K562 (cell line): ENCODE data around the gene CASP6. TPM values are rescaled to one million over a fixed set of nuclear protein-coding genes. Genes with fewer than 3 reads are reported as not detected.
A peak's percentile ranks its signal among the peaks of the same experiment; 100 is the strongest.

Experiments
- ATAC-seq: fragments of 200-7000 bp; cut with Tn5 transposase; 3 replicates; pipeline ENCODE4 v1.9.1; 2020; ENCODE audit warnings: moderate library complexity
- BruUV-seq: library from RNA; stranded (reverse); fragments of 400-500 nt; replicated peaks from 2 replicates; lab custom pipeline; 2021; lab: Mats Ljungman, UMichigan
- CTCF ChIA-PET: fragments of 300-600 bp; formaldehyde crosslinking; extraction: SDS; loops from one replicate; lab custom pipeline; 2021; ENCODE audit warnings: low intra/inter-chr PET ratio; lab: Yijun Ruan, JAX
- POLR2A ChIA-PET: fragments of 300-600, 350-650 bp; sonication (Branson Sonifier 250); formaldehyde crosslinking; extraction: SDS; loops from one replicate; lab custom pipeline; 2021; ENCODE audit warnings: antibody characterized with exemption, inconsistent platforms; lab: Yijun Ruan, JAX
- DNase-seq, 4 experiments: peaks; one replicate each; pipeline versions ENCODE4 v3.0.0 to v3.0.0-alpha.2; 2011 to 2018; ENCODE audit warnings: low spot score in 3 of 4, mixed read lengths in 3 of 4; ENCODE audit errors: extremely low read depth in 1 of 4
- FAIRE-seq: peaks from 2 replicates; lab custom pipeline; 2011; peaks lifted over from hg19 to GRCh38; lab: Jason Lieb, UNC
- H2AFZ ChIP-seq: 2 replicates; pipeline ENCODE4 v1.6.0; 2011; ENCODE audit warnings: low read depth, low read length, control low read depth, inconsistent platforms
- H3K27ac ChIP-seq: fragments of 200-600 bp; 3 replicates; pipeline ENCODE4 v1.8.0; 2011; ENCODE audit warnings: low read depth, mild to moderate bottlenecking, control low read depth, inconsistent platforms, low read length, moderate library complexity, mixed read lengths; ENCODE audit errors: extremely low read depth
- H3K27me3 ChIP-seq, 2 experiments: fragments of 300-600 bp in 1 of 2; 2 replicates in 1 of 2; 3 replicates in 1 of 2; pipeline versions ENCODE4 v1.6.0 to v1.8.0; 2011; ENCODE audit warnings: inconsistent platforms in 2 of 2, low read length in 2 of 2, mild to moderate bottlenecking in 1 of 2, mixed read lengths in 1 of 2, moderate library complexity in 1 of 2; ENCODE audit not compliant: control insufficient read depth in 2 of 2, insufficient read depth in 2 of 2
- H3K36me3 ChIP-seq: fragments of 300-600 bp; 3 replicates; pipeline ENCODE4 v1.8.0; 2011; ENCODE audit warnings: mild to moderate bottlenecking, low read length, inconsistent platforms; ENCODE audit not compliant: control insufficient read depth, insufficient read depth
- H3K4me1 ChIP-seq, 2 experiments: fragments of 200-600 bp in 1 of 2; replicated peaks in 1 of 2; 2 replicates in 1 of 2; 3 replicates in 1 of 2; pipeline versions ENCODE4 v1.5.1 to v1.8.0; 2011; ENCODE audit warnings: inconsistent platforms in 2 of 2, low read length in 2 of 2, mild to moderate bottlenecking in 1 of 2, mixed read lengths in 1 of 2, moderate library complexity in 1 of 2; ENCODE audit not compliant: control insufficient read depth in 2 of 2, insufficient read depth in 2 of 2
- H3K4me2 ChIP-seq: 2 replicates; pipeline ENCODE4 v1.6.1; 2011; ENCODE audit warnings: low read length, control low read depth, inconsistent platforms, mixed read lengths; ENCODE audit not compliant: insufficient read depth
- H3K4me3 ChIP-seq: fragments of 200-600 bp; sonication (generic), shearing (Covaris generic); 2 replicates; pipeline ENCODE4 v1.5.1; 2016; ENCODE audit warnings: control low read depth, inconsistent platforms
- H3K79me2 ChIP-seq: fragments of 200-600 bp; 3 replicates; pipeline ENCODE4 v1.8.0; 2011; ENCODE audit warnings: low read length, inconsistent platforms; ENCODE audit not compliant: control insufficient read depth, insufficient read depth
- H3K9ac ChIP-seq, 2 experiments: 2 replicates each; pipeline versions ENCODE4 v1.6.0 to v1.6.1; 2011; ENCODE audit warnings: low read depth in 2 of 2, low read length in 2 of 2, control low read depth in 1 of 2, inconsistent platforms in 1 of 2, mild to moderate bottlenecking in 1 of 2, mixed read lengths in 1 of 2; ENCODE audit not compliant: insufficient read depth in 1 of 2
- H3K9me1 ChIP-seq: one replicate; pipeline ENCODE4 v1.6.0; 2011; ENCODE audit warnings: inconsistent platforms, mild to moderate bottlenecking, low read length, moderate library complexity; ENCODE audit not compliant: control insufficient read depth, insufficient read depth
- H3K9me3 ChIP-seq: replicated peaks from 2 replicates; pipeline ENCODE4 v1.5.1; 2011; ENCODE audit warnings: low read depth, low read length, inconsistent platforms; ENCODE audit not compliant: control insufficient read depth, insufficient read depth
- H4K20me1 ChIP-seq: replicated peaks from 2 replicates; pipeline ENCODE4 v1.6.1; 2011; ENCODE audit warnings: low read length, inconsistent platforms, mixed read lengths; ENCODE audit not compliant: control insufficient read depth, insufficient read depth
- BCOR ChIP-seq: fragments of 450-650 bp; IDR thresholded peaks from 2 replicates; pipeline ENCODE4 v1.6.1; 2016
- CHD2 ChIP-seq: IDR thresholded peaks from 2 replicates; pipeline ENCODE4 v1.6.1; 2011; ENCODE audit warnings: low read depth, low read length
- EP400 ChIP-seq: fragments of 450-650 bp; IDR thresholded peaks from 2 replicates; pipeline ENCODE4 v1.6.1; 2017; ENCODE audit warnings: antibody characterized with exemption, mild to moderate bottlenecking, moderate library complexity
- FOXJ3 ChIP-seq: sonication (generic); formaldehyde crosslinking; IDR thresholded peaks from 2 replicates; pipeline ENCODE4 v1.4.0; 2020; ENCODE audit warnings: mild to moderate bottlenecking, missing genetic modification reagents
- MYC ChIP-seq, 2 experiments: fragments of 250-450 bp in 1 of 2; sonication (Bioruptor Pico) in 1 of 2; IDR thresholded peaks; 2 replicates each; pipeline versions ENCODE4 v1.5.1 to v1.6.1; 2012 to 2021; ENCODE audit warnings: low read depth in 2 of 2, borderline replicate concordance in 1 of 2, improper control_type of control experiment in 1 of 2, low read length in 1 of 2, mild to moderate bottlenecking in 1 of 2, moderate library complexity in 1 of 2
- PHF21A ChIP-seq: fragments of 450-650 bp; IDR thresholded peaks from 2 replicates; pipeline ENCODE4 v1.6.1; 2017; ENCODE audit warnings: low read depth, borderline replicate concordance
- PML ChIP-seq: IDR thresholded peaks from 2 replicates; pipeline ENCODE4 v1.6.1; 2012; ENCODE audit warnings: low read length, inconsistent platforms
- SPI1 ChIP-seq: IDR thresholded peaks from 2 replicates; pipeline ENCODE4 v1.6.1; 2011; ENCODE audit warnings: low read depth, low read length, control low read depth, borderline replicate concordance
- ZNF316 ChIP-seq: fragments of 450-650 bp; IDR thresholded peaks from 2 replicates; pipeline ENCODE4 v1.6.1; 2016
- WGBS: fragments of 100-300 bp; shearing (Covaris generic); methylation state at CpG from one replicate; pipeline ENCODE4 v1.1.6; 2016; ENCODE audit warnings: low coverage, mixed read lengths; ENCODE audit not compliant: insufficient coverage; ENCODE audit errors: missing lambda C conversion rate; 5-methylcytosine and 5-hydroxymethylcytosine counted together
- in situ Hi-C: fragments of 300-500 bp; cut with MboI; formaldehyde crosslinking; loops from 4 replicates; pipeline ENCODE4 v1.15.0; 2018; ENCODE audit warnings: inconsistent platforms, mixed read lengths
- intact Hi-C: fragments of 100-400 bp; cut with micrococcal nuclease; formaldehyde crosslinking; loops from 2 replicates; pipeline ENCODE4 v1.14.2; 2022
- polyA plus RNA-seq, 8 experiments: library from polyadenylated mRNA; depleted of rRNA in 4 of 8; stranded (reverse) in 5 of 8; unstranded in 3 of 8; fragments of >200 nt; fragmentation: Nextera tagmentation in 2 of 8; fragmentation: Illumina TruSeq in 1 of 8; extraction: Ambion mirVana in 2 of 8; extraction: Trizol in 1 of 8; gene quantifications; 2 replicates each; pipeline versions ENCODE4 v1.2.1 to v1.2.3, GENCODE V29; 2011 to 2014; ENCODE audit warnings: inconsistent platforms in 1 of 8, missing spikeins in 1 of 8
- total RNA-seq, 7 experiments: library from RNA; depleted of rRNA in 6 of 7; stranded (reverse); fragments of >200 nt in 6 of 7; fragmentation: Illumina TruSeq in 2 of 7; extraction: Trizol in 2 of 7; gene quantifications; 2 replicates each; pipeline versions ENCODE4 v1.2.1 to v1.2.3, GENCODE V29; 2011 to 2021; ENCODE audit warnings: low replicate concordance in 1 of 7

CASP6 gene
- total and polyA plus RNA-seq, 9 of the 15 experiments (the other 6 are each of a cell fraction or from before 2014, with no cell fraction given): 20.8 to 72.7 (median 39.1) TPM

- Histone ChIP-seq H4K20me1 (no peaks in the 10 kb centered on the region), H3K4me1 (no peaks in the 10 kb centered on the region), H3K4me2 (no peak overlapping the region), H3K9me1 (no peaks in the 10 kb centered on the region), H3K36me3 (no peaks in the 10 kb centered on the region), H3K9ac (no peak overlapping the region), H3K27ac (no peak overlapping the region), H2AFZ (no peak overlapping the region), H3K4me3 (no peak overlapping the region), H3K9me3 (no peaks in the 10 kb centered on the region), H3K27me3 (no peaks in the 10 kb centered on the region), H3K79me2 (no peaks in the 10 kb centered on the region)
- intact Hi-C loops: no loop called here
- TF ChIP-seq PML (no peak), PHF21A (no peak), CHD2 (no peak), MYC (IDR thresholded peaks at IDR 0.05; ENCODE audit: low read depth, low read length) (no peak), MYC (CRISPR knock-in tag; IDR thresholded peaks at IDR 0.05; ENCODE audit: borderline replicate concordance, low read depth) (no peak), FOXJ3 (no peak), SPI1 (peak; percentile 45; the same call in 1 of the 2 replicates), ZNF316 (peak; percentile 67), EP400 (no peak), BCOR (no peak)
- ChIA-PET POLR2A (no interaction called here), CTCF (no interaction called here)
- DNase-seq (no peak), ATAC-seq (no peak), FAIRE-seq (no peak)
- no TSS peak for BruUV-seq
- WGBS: 29% methylated on average over 2 of the region's 6 CpGs
- in situ Hi-C loops: no loop called here
These were observed 19.5 kb downstream of the CASP6 start for GRCh38 chr4:109683621-109684253.
